GM21390 (cell line): Measurements from ENCODE around the gene DEFB121.
"Not testable (repeated sequence)": the region's sequence is repeated elsewhere in the genome, so short reads cannot be mapped to it uniquely, and the experiment has no call there.

ENCODE experiments used
- ATAC-seq: cut with Tn5 transposase; IDR thresholded peaks from one replicate; pipeline ENCODE4 v1.9.1; 2021; ENCODE audit not compliant: unreplicated experiment

DEFB121 gene

DNA sequence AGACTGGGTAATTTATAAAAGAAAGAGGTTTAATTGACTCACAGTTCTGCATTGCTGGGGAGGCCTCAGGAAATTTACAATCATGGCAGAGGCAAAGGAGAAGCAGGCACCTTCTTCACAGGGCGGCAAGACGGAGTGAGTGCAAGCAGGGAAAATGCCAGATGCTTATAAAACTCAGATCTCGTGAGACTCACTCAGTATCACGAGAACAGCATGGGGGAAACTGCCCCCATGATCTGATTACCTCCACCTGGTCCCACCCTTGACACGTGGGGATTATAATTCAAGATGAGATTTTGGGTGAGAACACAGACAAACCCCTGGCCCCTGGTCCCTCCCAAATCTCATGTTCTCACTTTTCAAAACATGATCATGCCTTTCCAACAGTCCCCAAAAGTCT, 41.7 kb downstream of the DEFB121 start:
- ATAC-seq = not testable (repeated sequence)

DNA sequence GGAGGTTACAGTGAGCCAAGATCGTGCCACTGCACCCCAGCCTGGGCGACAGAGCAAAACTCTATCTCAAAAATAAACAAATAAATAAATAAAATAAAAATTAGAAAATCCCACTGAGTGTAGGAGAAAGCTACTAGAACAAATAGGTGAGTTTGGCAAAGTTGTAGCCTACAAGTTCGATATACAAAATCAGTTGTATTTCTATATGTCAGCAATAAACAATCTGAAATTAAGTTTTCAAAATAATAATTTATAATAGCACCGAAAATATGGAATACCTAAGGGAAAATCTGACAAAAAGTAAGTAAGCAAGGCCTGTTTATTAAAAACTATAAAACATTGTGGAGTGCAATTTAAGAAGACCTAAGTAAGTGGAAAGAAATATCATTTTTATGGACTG, 42.7 kb downstream of the DEFB121 start:
- ATAC-seq = no peak

DNA sequence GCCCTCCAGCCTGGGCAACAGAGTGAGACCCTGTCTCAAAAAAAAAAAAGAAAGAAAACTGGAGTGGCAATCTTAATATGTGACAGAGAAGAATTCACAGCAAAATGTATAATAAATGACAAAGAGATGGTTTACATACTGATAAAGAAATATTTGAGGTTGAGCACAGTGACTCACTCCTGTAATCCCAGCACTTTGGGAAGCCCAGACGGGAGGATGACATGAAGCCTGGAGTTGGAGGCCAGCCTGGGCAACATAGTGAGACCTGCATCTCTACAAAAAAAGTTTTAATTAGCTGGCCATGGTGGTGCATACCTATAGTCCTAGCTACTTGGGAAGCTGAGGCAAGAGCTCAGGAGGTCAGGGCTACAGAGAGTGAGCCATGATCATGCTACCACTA, 50.0 kb downstream of the DEFB121 start:
- ATAC-seq = no peak
